ENCODE results near the gene ATF5.

- no peak for TF ChIP-seq POLR2A (IDR thresholded peaks at IDR 0.05)
- no peak for TF ChIP-seq CTCF (IDR thresholded peaks at IDR 0.05)
These were observed 45.9 kb upstream of the ATF5 start for GRCh38 chr19:49883094-49883493.
